GM19238 (cell line): ENCODE data around the gene KLK14.

Experiments used
- DNase-seq: peaks from one replicate; pipeline ENCODE4 v3.0.0; 2011; ENCODE audit warnings: low spot score; ENCODE audit not compliant: insufficient read length

Gene KLK14

DNA sequence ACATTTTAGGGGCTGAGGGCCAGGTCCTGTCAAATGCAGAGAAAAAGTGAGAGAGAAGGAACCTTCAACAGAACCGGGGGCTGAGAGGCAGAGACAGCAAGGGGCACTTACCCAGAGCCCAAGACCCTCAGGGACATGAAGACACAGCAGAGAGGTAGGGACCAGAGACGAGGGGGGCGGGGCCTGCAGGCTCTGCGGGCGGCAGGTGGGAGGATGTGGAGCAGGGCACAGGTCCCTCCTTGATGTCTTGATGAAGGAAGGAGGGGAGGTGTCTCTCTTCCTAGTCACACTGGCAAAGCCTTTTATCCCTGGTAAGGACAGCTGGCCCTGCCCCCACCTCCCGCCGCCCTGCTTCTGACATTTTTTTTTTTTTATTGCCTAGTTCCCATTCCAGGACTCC, at the start of gene KLK14:
Gene KLK14, minus strand, starts transcription at position 277 of the 400 bp plus-strand sequence. Its CDS starts 273 bp downstream, at position 4.
- no peak for DNase-seq

GRCh38 chr19:51131780-51132680, 49.3 kb upstream of the KLK14 start:
- no peak for DNase-seq

DNA sequence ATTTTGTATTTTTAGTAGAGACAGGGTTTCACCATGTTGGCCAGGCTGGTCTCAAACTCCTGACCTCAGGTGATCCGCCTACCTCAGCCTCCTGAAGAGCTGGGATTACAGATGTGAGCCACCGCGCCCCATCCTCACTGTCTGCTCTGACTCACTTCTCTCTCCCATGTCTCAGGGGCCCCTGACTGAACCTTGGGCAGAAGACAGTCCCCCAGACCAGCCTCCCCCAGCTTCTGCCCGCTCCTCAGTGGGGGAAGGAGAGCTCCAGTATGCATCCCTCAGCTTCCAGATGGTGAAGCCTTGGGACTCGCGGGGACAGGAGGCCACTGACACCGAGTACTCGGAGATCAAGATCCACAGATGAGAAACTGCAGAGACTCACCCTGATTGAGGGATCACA, 47.0 kb upstream of the KLK14 start:
- DNase-seq = no peak

- no peak for DNase-seq
Measured at GRCh38 chr19:51128227-51128626, 45.5 kb upstream of the KLK14 start.

DNA sequence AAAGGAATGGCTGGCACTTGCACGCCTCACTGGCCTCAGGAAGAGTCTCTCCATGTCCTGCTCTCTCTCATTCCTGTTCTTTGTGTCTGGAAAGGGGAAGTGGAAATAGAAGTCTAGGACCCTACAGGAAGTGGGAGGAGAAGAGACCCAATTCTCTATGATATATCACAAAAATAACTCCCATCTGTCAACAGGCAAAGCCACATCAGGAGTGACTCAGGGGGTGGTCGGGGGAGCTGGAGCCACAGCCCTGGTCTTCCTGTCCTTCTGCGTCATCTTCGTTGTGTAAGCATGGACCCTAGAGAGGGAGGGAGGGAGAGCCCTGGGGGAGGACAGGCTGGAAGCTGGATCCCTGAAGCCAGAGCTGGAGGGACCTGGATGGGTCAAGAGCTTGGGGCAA, 45.1 kb upstream of the KLK14 start:
- no peak for DNase-seq

GRCh38 chr19:51127032-51127431, 44.3 kb upstream of the KLK14 start:
- DNase-seq = no peak

DNA sequence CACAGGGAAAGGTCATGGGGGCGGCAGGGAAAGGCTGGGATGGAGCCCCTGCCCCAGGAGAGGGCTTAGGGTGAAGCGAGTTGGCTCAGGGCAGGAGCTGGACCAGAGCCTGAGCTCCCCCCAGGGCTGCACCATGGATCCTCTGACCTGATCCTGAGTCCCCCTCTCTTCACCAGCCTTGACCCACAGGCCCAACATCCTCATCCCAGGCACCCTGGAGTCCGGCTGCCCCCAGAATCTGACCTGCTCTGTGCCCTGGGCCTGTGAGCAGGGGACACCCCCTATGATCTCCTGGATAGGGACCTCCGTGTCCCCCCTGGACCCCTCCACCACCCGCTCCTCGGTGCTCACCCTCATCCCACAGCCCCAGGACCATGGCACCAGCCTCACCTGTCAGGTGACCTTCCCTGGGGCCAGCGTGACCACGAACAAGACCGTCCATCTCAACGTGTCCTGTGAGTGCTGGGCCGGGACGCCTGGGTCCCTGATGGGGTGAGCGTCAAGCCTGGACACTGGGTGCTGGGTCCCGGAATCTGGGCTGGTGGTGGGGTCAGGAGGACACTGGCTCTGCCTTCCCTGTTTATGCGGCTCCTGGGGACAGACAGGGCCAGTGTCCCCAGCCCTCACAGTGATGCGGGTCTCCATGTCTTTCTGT, 42.9 kb upstream of the KLK14 start:
- DNase-seq = no peak

- no peak for DNase-seq
Measured at GRCh38 chr19:51124729-51125128, 42.0 kb upstream of the KLK14 start, which contains the start of gene SIGLEC9. Gene SIGLEC9 (plus strand): TSS chr19:51124906. CDS start chr19:51124975, 69 bp downstream.

- no peak for DNase-seq
Measured at GRCh38 chr19:51124216-51124615, 41.5 kb upstream of the KLK14 start.

DNA sequence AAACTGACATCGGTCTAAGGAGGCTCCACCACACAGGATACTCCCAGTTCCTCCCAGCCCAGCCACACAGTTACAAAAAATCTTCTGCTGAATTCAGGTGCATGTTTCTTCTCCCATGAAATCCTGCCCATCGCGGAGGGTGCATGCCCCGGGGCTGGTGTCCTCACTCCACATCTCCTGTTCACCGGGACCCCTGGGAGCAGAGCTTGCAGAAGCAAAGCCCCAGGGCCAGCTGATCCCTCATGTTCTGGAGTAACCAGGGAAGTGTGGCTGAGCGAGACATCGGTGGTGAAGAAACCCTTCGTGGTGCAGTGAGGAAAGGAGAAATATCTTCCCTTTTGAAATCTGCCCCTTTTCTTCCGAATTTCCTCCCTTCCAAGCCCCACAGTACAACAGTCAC, 41.1 kb upstream of the KLK14 start:
- no peak for DNase-seq

- no peak for DNase-seq
Measured at GRCh38 chr19:51123381-51123800, 40.7 kb upstream of the KLK14 start.

DNA sequence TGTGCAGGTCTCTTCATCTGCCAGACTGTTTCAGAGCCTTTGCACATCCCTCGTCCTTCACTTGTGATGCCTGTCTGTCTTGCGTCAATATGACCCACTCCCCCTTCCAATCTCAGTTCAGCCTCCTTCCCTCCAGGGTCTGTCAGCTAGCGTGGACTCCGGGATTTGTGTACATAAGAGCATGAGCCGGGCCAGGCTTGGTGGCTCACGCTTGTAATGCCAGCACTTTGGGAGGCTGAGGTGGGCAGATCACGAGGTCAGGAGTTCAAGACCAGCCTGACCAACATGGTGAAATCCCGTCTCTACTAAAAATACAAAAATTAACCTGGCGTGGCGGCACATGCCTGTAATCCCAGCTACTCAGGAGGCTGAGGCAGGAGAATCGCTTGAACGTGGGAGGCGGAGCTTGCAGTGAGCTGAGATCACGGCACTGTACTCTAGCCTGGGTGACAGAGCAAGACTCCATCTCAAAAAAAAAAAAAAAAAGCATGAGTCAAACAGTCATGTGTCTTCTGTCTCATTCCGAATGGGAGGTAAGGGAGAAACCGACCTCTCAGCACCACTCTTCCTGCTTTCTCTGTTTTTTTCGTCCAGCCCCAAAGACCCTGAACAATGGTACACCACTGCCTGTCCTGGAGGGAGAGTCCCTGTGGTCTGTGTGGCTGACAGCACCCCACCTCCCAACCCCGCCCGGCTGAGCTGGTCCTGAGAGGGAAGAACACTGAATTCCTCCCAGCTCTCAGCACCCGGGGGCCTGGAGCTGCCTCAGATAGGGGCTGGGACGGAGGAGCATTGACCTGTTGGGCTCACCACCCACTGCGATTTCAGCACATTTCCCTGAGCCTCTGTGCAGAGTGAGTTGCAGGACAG, 39.7 kb upstream of the KLK14 start:
- DNase-seq = no peak

GRCh38 chr19:51121257-51121656, 38.6 kb upstream of the KLK14 start:
- DNase-seq = no peak

DNA sequence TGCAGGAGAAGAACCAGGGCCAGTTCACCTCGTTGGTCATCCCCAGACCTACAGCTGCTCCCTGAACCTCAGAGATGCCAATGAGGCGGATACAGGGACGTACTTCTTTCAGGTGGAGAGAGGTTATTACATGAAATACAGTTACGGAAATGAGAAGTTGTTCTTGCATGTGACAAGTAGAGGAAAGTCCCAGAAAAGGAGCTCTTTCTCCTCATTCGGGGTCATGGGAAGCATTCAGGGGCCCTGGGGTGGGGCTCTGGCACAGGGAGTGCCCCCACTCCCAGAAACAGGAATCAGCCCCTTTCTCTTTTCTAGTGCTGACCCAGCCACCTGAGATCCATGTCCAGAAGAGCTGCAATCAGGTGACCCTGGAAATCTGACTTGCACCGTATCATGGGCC, 37.5 kb upstream of the KLK14 start:
- DNase-seq = no peak

GRCh38 chr19:51119611-51120010, 36.9 kb upstream of the KLK14 start:
- DNase-seq = no peak

- DNase-seq = no peak
Measured at GRCh38 chr19:51119101-51119500, 36.4 kb upstream of the KLK14 start.

DNA sequence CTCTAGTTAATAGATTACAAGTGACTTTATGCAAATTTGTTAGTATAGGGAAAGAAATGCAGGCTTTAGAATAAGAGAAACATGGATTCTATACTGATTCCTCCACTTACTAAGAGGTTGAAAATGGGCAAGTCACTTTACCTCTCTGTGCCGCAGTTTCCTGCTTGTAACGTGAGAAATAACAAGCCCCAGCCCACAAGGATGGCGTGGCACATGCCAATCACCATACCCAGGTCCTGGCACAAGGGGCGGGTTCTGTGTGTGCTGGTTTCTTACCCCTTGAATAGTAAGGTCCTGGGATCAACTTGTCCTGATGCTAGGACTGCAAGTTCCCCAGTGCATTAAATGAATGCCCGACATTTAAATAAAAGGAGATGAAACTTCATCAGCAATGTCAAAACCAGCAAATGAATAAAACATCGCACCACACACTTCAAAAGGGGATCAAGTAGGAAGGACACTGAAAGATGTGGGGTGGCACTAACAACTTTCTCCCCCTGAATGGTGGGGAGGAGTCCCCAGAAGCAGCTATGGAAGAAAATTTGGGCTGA, 34.1 kb upstream of the KLK14 start:
- DNase-seq = no peak

DNA sequence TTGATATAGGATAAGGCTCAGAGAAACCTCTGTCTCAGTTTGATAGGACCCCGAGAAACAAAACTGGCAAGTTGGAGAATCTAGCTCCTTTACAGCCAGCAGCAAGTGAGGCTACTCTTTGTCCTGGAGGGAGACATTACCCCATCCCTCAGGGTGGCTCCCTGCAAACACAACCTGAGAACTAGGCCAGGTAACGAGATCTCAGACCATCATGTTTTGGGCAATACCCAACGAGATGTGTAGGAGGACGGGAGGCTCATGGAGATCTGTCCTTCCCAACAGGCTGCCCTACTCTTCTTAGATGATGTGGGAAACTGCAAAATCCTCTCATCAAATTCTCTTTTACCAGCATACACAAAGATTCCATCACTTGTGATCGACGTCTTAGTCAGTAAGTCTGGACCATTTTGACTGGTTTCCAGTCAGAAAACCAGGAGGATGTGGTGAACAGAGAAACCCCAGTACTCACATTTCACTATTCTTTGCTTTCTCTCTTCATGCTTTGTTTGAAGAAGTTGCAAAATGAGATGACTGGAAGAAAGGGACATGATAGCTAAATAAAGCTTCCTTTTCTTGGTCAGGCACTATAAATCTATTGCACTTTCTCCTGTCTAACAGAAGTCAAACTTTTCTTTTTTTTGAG, 31.5 kb upstream of the KLK14 start:
- DNase-seq = no peak

- DNase-seq = no peak
Measured at GRCh38 chr19:51111606-51112005, 28.9 kb upstream of the KLK14 start.

DNA sequence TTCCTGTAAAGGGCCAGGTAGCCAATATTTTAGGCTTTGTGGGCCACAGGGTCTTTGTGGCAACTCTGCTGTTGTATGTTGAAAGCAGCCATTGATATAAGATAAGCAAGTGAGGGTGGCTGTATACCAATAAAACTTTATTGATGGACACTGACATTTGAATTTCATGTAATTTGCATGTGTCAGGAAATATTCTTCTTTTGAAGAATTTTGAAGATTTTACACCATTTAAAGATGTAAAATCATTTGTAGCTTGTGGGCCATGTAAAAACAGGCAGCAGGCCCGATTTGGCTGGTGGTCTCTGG, 27.9 kb upstream of the KLK14 start:
- DNase-seq = no peak

GRCh38 chr19:51108805-51109146, 26.1 kb upstream of the KLK14 start:
- no peak for DNase-seq
